A673 (cell line): Measurements from ENCODE around the gene OR6C68. TPM values are rescaled to one million over a fixed set of nuclear protein-coding genes. Genes with fewer than 3 reads are reported as not detected.

Source experiments
- Bru-seq: library from RNA; stranded (reverse); fragments of 400-500 nt; gene quantifications from one replicate; lab custom pipeline; 2021; lab: Mats Ljungman, UMichigan
- BruChase-seq, 2 experiments: library from RNA; stranded (reverse); fragments of 400-500 nt; gene quantifications; one replicate each; lab custom pipeline; 2021; lab: Mats Ljungman, UMichigan
- BruUV-seq: library from RNA; stranded (reverse); fragments of 400-500 nt; replicated peaks from 2 replicates; lab custom pipeline; 2021; lab: Mats Ljungman, UMichigan
- CTCF ChIA-PET: fragments of 300-600 bp; sonication (Branson Sonifier 250); formaldehyde crosslinking; loops from one replicate; lab custom pipeline; 2022; ENCODE audit warnings: antibody characterized with exemption; lab: Charles Lee
- POLR2A ChIA-PET: fragments of 300-600 bp; sonication (Branson Sonifier 250); formaldehyde crosslinking; loops from one replicate; lab custom pipeline; 2022; ENCODE audit warnings: antibody characterized with exemption; ENCODE audit not compliant: low non-redundant PET; lab: Charles Lee
- DNase-seq: peaks from one replicate; pipeline ENCODE4 v3.0.0-alpha.2; 2015; ENCODE audit warnings: low spot score
- H3K27ac ChIP-seq: fragments of 200-600 bp; sonication (generic); 2 replicates; pipeline ENCODE4 v1.5.1; 2016; ENCODE audit warnings: mixed run types, low read depth, mild to moderate bottlenecking, mixed read lengths, antibody characterized with exemption, low read length; ENCODE audit not compliant: poor library complexity, severe bottlenecking
- H3K27me3 ChIP-seq: fragments of 200-600 bp; sonication (generic); replicated peaks from 2 replicates; pipeline ENCODE4 v1.6.1; 2017; ENCODE audit warnings: mixed run types, low read depth, mild to moderate bottlenecking, mixed read lengths, antibody characterized with exemption, low read length; ENCODE audit not compliant: insufficient read depth, poor library complexity
- H3K36me3 ChIP-seq: fragments of 200-600 bp; sonication (generic); 2 replicates; pipeline ENCODE4 v1.6.1; 2016; ENCODE audit warnings: mixed run types, mild to moderate bottlenecking, mixed read lengths, antibody characterized with exemption, low read length; ENCODE audit not compliant: insufficient read depth, poor library complexity, severe bottlenecking
- H3K4me1 ChIP-seq: fragments of 200-600 bp; sonication (generic); 2 replicates; pipeline ENCODE4 v1.6.1; 2017; ENCODE audit warnings: mixed run types, mild to moderate bottlenecking, mixed read lengths, antibody characterized with exemption, low read length; ENCODE audit not compliant: insufficient read depth, poor library complexity, severe bottlenecking
- H3K4me3 ChIP-seq: fragments of 200-600 bp; sonication (generic); 2 replicates; pipeline ENCODE4 v1.5.1; 2016; ENCODE audit warnings: low read depth, mixed run types, mild to moderate bottlenecking, mixed read lengths, low read length; ENCODE audit not compliant: poor library complexity, severe bottlenecking
- H3K9me3 ChIP-seq: fragments of 200-600 bp; sonication (generic); 2 replicates; pipeline ENCODE4 v1.6.1; 2016; ENCODE audit warnings: mixed run types, low read depth, mild to moderate bottlenecking, mixed read lengths, antibody characterized with exemption, low read length; ENCODE audit not compliant: poor library complexity, severe bottlenecking
- EZH2 ChIP-seq: fragments of 200-600 bp; sonication (generic); IDR thresholded peaks from 2 replicates; pipeline ENCODE4 v1.6.1; 2017; ENCODE audit warnings: borderline replicate concordance, low read depth, mild to moderate bottlenecking, mixed read lengths, antibody characterized with exemption, low read length; ENCODE audit not compliant: poor library complexity, severe bottlenecking
- intact Hi-C: fragments of 100-400 bp; cut with micrococcal nuclease; formaldehyde crosslinking; loops from one replicate; pipeline ENCODE4 v1.10.0; 2022; ENCODE audit not compliant: unreplicated experiment
- long read RNA-seq: library from polyadenylated mRNA; stranded (forward); transcript quantifications from one replicate; pipeline ENCODE4 v2.0.0, GENCODE V29; 2022
- total RNA-seq: library from RNA; stranded (reverse); gene quantifications from 2 replicates; pipeline ENCODE4 v1.2.3, GENCODE V29; 2021
- TF ChIP-seq, protein P1 (sequence below): fragments of 300-800, 200-600 bp; sonication (generic); conservative IDR thresholded peaks from 2 replicates; pipeline ENCODE4 v1.5.1; 2017; ENCODE audit warnings: low read depth, mild to moderate bottlenecking, antibody characterized with exemption, low read length, moderate library complexity, mixed read lengths

The OR6C68 gene
- total RNA-seq, result not detected in 2 replicates
- not detected for Bru-seq, nascent RNA
- not detected for BruChase-seq, experiment 1, labeled RNA remaining after a 2-hour chase
- not detected for BruChase-seq, experiment 2, labeled RNA remaining after a 6-hour chase
- long read RNA-seq, result 0 reads

DNA sequence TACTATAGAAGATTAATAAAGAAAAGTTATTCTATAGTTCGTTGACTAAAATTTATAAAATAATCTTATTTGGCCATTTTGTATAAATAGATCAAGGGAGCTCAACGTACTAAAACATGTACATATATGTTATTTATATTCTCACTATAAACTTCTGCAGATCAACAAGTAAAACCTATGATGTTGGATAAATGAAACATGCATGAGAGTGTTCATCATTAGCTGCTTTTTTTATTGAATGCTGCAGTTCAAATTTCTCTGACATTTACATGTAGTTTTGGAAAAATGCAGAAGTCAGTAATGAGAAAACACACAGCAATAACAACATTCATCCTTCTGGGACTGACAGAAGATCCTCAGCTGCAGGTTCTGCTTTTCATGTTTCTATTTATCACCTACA lies at the start of gene OR6C68:
Gene OR6C68 (plus strand): TSS at position 301 of the 400 bp plus-strand sequence. CDS start 0 bp downstream, at position 301.
- H3K27ac ChIP-seq, result no peak within 1 kb of the TSS
- CTCF ChIA-PET, result no interaction called here
- no peaks in the 10 kb centered on the region for H3K9me3 ChIP-seq
- no peaks in the 10 kb centered on the region for H3K36me3 ChIP-seq
- no peak for DNase-seq
- TF ChIP-seq, protein P1, sequence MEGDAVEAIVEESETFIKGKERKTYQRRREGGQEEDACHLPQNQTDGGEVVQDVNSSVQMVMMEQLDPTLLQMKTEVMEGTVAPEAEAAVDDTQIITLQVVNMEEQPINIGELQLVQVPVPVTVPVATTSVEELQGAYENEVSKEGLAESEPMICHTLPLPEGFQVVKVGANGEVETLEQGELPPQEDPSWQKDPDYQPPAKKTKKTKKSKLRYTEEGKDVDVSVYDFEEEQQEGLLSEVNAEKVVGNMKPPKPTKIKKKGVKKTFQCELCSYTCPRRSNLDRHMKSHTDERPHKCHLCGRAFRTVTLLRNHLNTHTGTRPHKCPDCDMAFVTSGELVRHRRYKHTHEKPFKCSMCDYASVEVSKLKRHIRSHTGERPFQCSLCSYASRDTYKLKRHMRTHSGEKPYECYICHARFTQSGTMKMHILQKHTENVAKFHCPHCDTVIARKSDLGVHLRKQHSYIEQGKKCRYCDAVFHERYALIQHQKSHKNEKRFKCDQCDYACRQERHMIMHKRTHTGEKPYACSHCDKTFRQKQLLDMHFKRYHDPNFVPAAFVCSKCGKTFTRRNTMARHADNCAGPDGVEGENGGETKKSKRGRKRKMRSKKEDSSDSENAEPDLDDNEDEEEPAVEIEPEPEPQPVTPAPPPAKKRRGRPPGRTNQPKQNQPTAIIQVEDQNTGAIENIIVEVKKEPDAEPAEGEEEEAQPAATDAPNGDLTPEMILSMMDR, result no peak
- no peak for TF ChIP-seq EZH2
- POLR2A ChIA-PET, result no interaction called here
- no peaks in the 10 kb centered on the region for H3K4me1 ChIP-seq
- intact Hi-C loops, result no loop called here
- BruUV-seq, result no TSS peak
- H3K27me3 ChIP-seq, result peaks cover 8% of the 10 kb centered on the region
- no peak within 1 kb of the TSS for H3K4me3 ChIP-seq

DNA sequence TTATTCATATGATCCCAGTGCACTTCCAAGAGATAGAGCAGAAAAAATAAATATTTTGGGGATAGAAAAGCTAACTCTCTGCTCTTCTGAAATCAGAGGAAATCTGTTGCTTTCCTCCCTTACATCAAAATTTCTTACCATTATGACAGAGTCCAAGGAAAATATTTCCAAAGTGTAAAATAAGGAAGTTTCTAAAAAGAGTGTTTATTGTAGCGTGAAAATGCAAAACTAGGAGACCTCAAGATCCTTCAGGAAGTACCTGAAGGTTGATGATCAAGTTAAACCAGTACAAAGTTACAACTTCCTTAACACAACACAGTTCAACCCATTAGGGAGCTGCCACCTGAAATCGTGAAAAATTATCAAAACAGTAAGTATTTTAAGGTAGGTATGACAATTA lies 48.4 kb upstream of the OR6C68 start, which contains the start of gene OR6C2:
Gene OR6C2 (plus strand): TSS at position 301 of the 400 bp plus-strand sequence. CDS start 8,138 bp downstream, outside the sequence.
- no peak within 1 kb of the TSS for H3K4me3 ChIP-seq
- CTCF ChIA-PET, result no interaction called here
- H3K4me1 ChIP-seq, result no peaks in the 10 kb centered on the region
- no peak for TF ChIP-seq EZH2
- TF ChIP-seq, protein P1, result no peak
- no peaks in the 10 kb centered on the region for H3K9me3 ChIP-seq
- no peak within 1 kb of the TSS for H3K27ac ChIP-seq
- DNase-seq, result no peak
- no TSS peak for BruUV-seq
- intact Hi-C loops, result no loop called here
- no peaks in the 10 kb centered on the region for H3K36me3 ChIP-seq
- H3K27me3 ChIP-seq, result peaks cover 21% of the 10 kb centered on the region
- POLR2A ChIA-PET, result no interaction called here

DNA sequence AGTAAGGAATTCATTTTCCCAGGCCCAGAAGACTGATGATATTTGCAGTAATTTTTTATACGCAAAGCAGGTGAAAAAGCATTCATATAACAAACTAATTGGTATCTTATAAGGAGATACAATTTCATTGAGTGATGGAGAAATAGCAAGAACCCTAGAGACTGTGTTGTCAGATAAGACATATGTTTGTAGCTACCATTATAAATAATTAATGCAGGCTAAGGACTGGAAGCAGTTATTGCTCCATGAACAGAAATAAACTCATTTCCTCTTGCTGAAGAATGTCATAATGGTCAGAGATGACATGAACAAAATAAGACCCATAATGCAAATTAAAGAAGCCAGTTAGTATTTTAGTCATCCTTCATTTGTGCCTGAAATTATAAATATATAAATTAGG lies 46.8 kb upstream of the OR6C68 start:
- no peak for DNase-seq
- Histone ChIP-seq H3K4me1 (no peaks in the 10 kb centered on the region), H3K4me3 (no peak overlapping the region), H3K36me3 (no peaks in the 10 kb centered on the region), H3K27me3 (peaks cover 37% of the 10 kb centered on the region), H3K9me3 (no peaks in the 10 kb centered on the region), H3K27ac (no peak overlapping the region)
- intact Hi-C loops, result no loop called here
- ChIA-PET CTCF (no interaction called here), POLR2A (no interaction called here)
- TF ChIP-seq EZH2, result no peak
- TF ChIP-seq, protein P1, result no peak
- no TSS peak for BruUV-seq
